PFSK-1 (cell line): ENCODE measurements around the gene EPS15.

Experiments
- POLR2AphosphoS5 ChIP-seq: IDR thresholded peaks from 2 replicates; pipeline ENCODE4 v1.6.1; 2012; ENCODE audit warnings: low read depth, mild to moderate bottlenecking, control low read depth, low read length, moderate library complexity
- SIN3A ChIP-seq: IDR thresholded peaks from 2 replicates; pipeline ENCODE4 v1.6.1; 2012; ENCODE audit warnings: mild to moderate bottlenecking, low read length, moderate library complexity, borderline replicate concordance; ENCODE audit not compliant: insufficient read depth
- TAF1 ChIP-seq: IDR thresholded peaks from 2 replicates; pipeline ENCODE4 v1.6.1; 2012; ENCODE audit warnings: low read length, control low read depth, borderline replicate concordance; ENCODE audit not compliant: insufficient read depth

DNA sequence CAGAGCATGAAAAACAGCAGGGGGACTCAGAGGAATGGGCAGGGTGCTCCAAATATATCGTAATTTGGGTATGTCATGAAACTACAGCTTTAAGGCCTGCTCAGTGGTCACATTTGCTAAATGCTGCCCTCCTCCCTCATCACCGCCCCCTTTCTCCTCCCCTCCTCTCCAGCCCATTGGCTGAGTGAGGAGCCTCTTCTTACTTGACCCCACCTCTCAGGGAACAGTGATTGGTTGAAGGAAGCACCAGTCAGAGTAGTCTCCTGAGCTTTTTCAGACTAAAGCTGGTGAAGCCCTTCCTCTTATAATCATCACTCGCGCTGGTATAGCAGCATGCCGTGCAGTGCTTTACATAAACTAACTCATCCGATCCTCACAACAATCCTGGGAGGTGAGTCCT, 178.7 kb downstream of the EPS15 start:
- no peak for TF ChIP-seq POLR2AphosphoS5
- no peak for TF ChIP-seq TAF1
- no peak for TF ChIP-seq SIN3A
